ENCODE measurements around the gene SUCO.

DNA sequence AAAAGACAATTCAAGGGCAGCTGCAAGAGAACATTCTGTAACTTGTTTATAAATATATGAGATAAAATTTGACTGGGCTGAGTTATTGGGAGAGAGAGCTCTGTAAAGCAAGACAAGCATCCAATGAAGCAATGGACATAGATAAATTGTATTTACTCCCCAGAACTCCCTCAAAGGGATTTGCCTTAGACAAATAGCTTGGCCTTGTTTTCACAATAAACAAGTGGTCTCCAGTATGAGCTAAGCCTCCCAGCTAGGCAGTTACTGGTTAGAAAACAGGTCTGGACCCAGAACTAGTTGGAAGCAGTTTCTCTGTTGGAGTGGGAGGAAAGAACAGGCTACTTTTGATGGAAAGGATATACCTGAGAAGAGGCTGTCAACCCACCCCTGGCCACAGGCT is 25.2 kb upstream of the SUCO start:
- no peak for TF ChIP-seq YY1 (IDR thresholded peaks at IDR 0.05; ENCODE audit: low read depth)
- no peak for TF ChIP-seq EP300 (IDR thresholded peaks at IDR 0.05; ENCODE audit: borderline replicate concordance)
- TF ChIP-seq CREB1 (IDR thresholded peaks at IDR 0.05; ENCODE audit: low read depth), result no peak
- TF ChIP-seq FOXM1 (IDR thresholded peaks at IDR 0.05; ENCODE audit: borderline replicate concordance, low read depth), result no peak
- no peak for TF ChIP-seq TEAD4 (IDR thresholded peaks at IDR 0.05)
- TF ChIP-seq, protein P1, sequence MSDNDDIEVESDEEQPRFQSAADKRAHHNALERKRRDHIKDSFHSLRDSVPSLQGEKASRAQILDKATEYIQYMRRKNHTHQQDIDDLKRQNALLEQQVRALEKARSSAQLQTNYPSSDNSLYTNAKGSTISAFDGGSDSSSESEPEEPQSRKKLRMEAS (IDR thresholded peaks at IDR 0.05), result no peak
- no peak for TF ChIP-seq EGR1 (IDR thresholded peaks at IDR 0.05)
- TF ChIP-seq TAF1 (IDR thresholded peaks at IDR 0.05; ENCODE audit: low read depth), result no peak
- TF ChIP-seq, protein P2, sequence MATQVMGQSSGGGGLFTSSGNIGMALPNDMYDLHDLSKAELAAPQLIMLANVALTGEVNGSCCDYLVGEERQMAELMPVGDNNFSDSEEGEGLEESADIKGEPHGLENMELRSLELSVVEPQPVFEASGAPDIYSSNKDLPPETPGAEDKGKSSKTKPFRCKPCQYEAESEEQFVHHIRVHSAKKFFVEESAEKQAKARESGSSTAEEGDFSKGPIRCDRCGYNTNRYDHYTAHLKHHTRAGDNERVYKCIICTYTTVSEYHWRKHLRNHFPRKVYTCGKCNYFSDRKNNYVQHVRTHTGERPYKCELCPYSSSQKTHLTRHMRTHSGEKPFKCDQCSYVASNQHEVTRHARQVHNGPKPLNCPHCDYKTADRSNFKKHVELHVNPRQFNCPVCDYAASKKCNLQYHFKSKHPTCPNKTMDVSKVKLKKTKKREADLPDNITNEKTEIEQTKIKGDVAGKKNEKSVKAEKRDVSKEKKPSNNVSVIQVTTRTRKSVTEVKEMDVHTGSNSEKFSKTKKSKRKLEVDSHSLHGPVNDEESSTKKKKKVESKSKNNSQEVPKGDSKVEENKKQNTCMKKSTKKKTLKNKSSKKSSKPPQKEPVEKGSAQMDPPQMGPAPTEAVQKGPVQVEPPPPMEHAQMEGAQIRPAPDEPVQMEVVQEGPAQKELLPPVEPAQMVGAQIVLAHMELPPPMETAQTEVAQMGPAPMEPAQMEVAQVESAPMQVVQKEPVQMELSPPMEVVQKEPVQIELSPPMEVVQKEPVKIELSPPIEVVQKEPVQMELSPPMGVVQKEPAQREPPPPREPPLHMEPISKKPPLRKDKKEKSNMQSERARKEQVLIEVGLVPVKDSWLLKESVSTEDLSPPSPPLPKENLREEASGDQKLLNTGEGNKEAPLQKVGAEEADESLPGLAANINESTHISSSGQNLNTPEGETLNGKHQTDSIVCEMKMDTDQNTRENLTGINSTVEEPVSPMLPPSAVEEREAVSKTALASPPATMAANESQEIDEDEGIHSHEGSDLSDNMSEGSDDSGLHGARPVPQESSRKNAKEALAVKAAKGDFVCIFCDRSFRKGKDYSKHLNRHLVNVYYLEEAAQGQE (IDR thresholded peaks at IDR 0.05; ENCODE audit: low read depth), result no peak
- TF ChIP-seq ZBTB7A (IDR thresholded peaks at IDR 0.05; ENCODE audit: low read depth), result no peak
- no peak for TF ChIP-seq CEBPB (IDR thresholded peaks at IDR 0.05)
